CD14-positive monocyte (primary cell): ENCODE data around the gene PTPRC. TPM values are rescaled to one million over a fixed set of nuclear protein-coding genes. Genes with fewer than 3 reads are reported as not detected.
A peak's percentile ranks its signal among the peaks of the same experiment; 100 is the strongest.

ENCODE experiments used
- DNase-seq, 3 donors: peaks; one replicate each; pipeline ENCODE4 v3.0.0-alpha.2; 2011 to 2022
- H2AFZ ChIP-seq: 2 replicates; pipeline ENCODE4 v1.6.0; 2012; ENCODE audit warnings: mild to moderate bottlenecking, low read depth, low read length, inconsistent platforms; ENCODE audit not compliant: insufficient read depth, poor library complexity, severe bottlenecking
- H3K27ac ChIP-seq, 2 donors: 1 replicate in 1 of 2; 2 replicates in 1 of 2; pipeline ENCODE4 v1.5.1; 2012 to 2013; ENCODE audit warnings: low read length in 2 of 2, control low read depth in 1 of 2, inconsistent platforms in 1 of 2, low read depth in 1 of 2, mild to moderate bottlenecking in 1 of 2
- H3K27me3 ChIP-seq, 2 donors: one replicate each; pipeline versions ENCODE4 v1.6.0 to v1.6.1; 2011 to 2013; ENCODE audit warnings: low read length in 2 of 2; ENCODE audit not compliant: control insufficient read depth in 2 of 2, insufficient read depth in 2 of 2
- H3K36me3 ChIP-seq, 2 donors: replicated peaks in 1 of 2; 1 replicate in 1 of 2; 2 replicates in 1 of 2; pipeline versions ENCODE4 v1.5.1 to v1.6.1; 2012 to 2013; ENCODE audit warnings: low read length in 2 of 2, control low read depth in 1 of 2, inconsistent platforms in 1 of 2, mild to moderate bottlenecking in 1 of 2; ENCODE audit not compliant: insufficient read depth in 2 of 2, control insufficient read depth in 1 of 2
- H3K4me1 ChIP-seq, 2 donors: 1 replicate in 1 of 2; 2 replicates in 1 of 2; pipeline versions ENCODE4 v1.5.1 to v1.6.1; 2012 to 2013; ENCODE audit warnings: low read length in 2 of 2, control low read depth in 1 of 2, inconsistent platforms in 1 of 2, mild to moderate bottlenecking in 1 of 2, moderate library complexity in 1 of 2; ENCODE audit not compliant: insufficient read depth in 2 of 2, control insufficient read depth in 1 of 2
- H3K4me2 ChIP-seq: replicated peaks from 2 replicates; pipeline ENCODE3; 2012; ENCODE audit warnings: low read length, moderate library complexity, mild to moderate bottlenecking; ENCODE audit not compliant: poor library complexity, severe bottlenecking; ENCODE audit errors: extremely low read depth
- H3K4me3 ChIP-seq, 3 experiments: fragments of 200-600 bp in 1 of 3; sonication (generic) in 1 of 3; replicated peaks in 1 of 3; 1 replicate in 2 of 3; 2 replicates in 1 of 3; pipeline ENCODE4 v1.5.1; 2011 to 2013; ENCODE audit warnings: low read length in 3 of 3, mild to moderate bottlenecking in 3 of 3, control low read depth in 2 of 3, low read depth in 2 of 3, inconsistent platforms in 1 of 3, moderate library complexity in 1 of 3
- H3K79me2 ChIP-seq: 2 replicates; pipeline ENCODE4 v1.6.0; 2012; ENCODE audit warnings: mild to moderate bottlenecking, control low read depth, inconsistent platforms, low read length, moderate library complexity; ENCODE audit not compliant: insufficient read depth
- H3K9ac ChIP-seq: 2 replicates; pipeline ENCODE4 v1.6.0; 2017; ENCODE audit warnings: low read length, mild to moderate bottlenecking; ENCODE audit not compliant: insufficient read depth, poor library complexity, severe bottlenecking
- H3K9me3 ChIP-seq, 2 donors: replicated peaks in 1 of 2; 1 replicate in 1 of 2; 2 replicates in 1 of 2; pipeline versions ENCODE4 v1.5.1 to v1.6.1; 2012 to 2013; ENCODE audit warnings: low read length in 2 of 2, control low read depth in 1 of 2; ENCODE audit not compliant: control insufficient read depth in 1 of 2, insufficient read depth in 1 of 2
- H4K20me1 ChIP-seq: 2 replicates; pipeline ENCODE4 v1.6.0; 2012; ENCODE audit warnings: mild to moderate bottlenecking, low read length, control low read depth, moderate library complexity; ENCODE audit not compliant: insufficient read depth
- H3K27ac Mint-ChIP-seq, 7 donors: one replicate each; pipeline ENCODE4 v1.8.0; 2020; ENCODE audit warnings: mild to moderate bottlenecking in 7 of 7, mixed read lengths in 7 of 7, moderate library complexity in 6 of 7, inconsistent platforms in 2 of 7
- H3K27me3 Mint-ChIP-seq, 3 donors: one replicate each; pipeline ENCODE4 v1.8.0; 2021 to 2022; ENCODE audit warnings: low read depth in 3 of 3, mild to moderate bottlenecking in 3 of 3, mixed read lengths in 3 of 3, moderate library complexity in 3 of 3, inconsistent platforms in 1 of 3
- H3K36me3 Mint-ChIP-seq, 2 donors: one replicate each; pipeline ENCODE4 v1.8.0; 2020; ENCODE audit warnings: mixed read lengths in 2 of 2, inconsistent platforms in 1 of 2, mild to moderate bottlenecking in 1 of 2
- H3K4me1 Mint-ChIP-seq: one replicate; pipeline ENCODE4 v1.8.0; 2020; ENCODE audit warnings: mild to moderate bottlenecking, mixed read lengths
- H3K4me3 Mint-ChIP-seq, 2 donors: one replicate each; pipeline ENCODE4 v1.8.0; 2020; ENCODE audit warnings: mild to moderate bottlenecking in 2 of 2, mixed read lengths in 2 of 2, moderate library complexity in 1 of 2
- H3K9me3 Mint-ChIP-seq, 7 donors: one replicate each; pipeline ENCODE4 v1.8.0; 2020 to 2022; ENCODE audit warnings: mixed read lengths in 7 of 7, mild to moderate bottlenecking in 6 of 7, moderate library complexity in 6 of 7, inconsistent platforms in 2 of 7
- CTCF ChIP-seq: fragments of 200-600 bp; IDR thresholded peaks from one replicate; pipeline ENCODE4 v1.8.0; 2022; ENCODE audit warnings: antibody characterized with exemption, mild to moderate bottlenecking
- WGBS: methylation state at CpG from one replicate; pipeline ENCODE4 v1.1.5; 2013; ENCODE audit warnings: missing lambda C conversion rate; ENCODE audit not compliant: insufficient coverage; 5-methylcytosine and 5-hydroxymethylcytosine counted together
- intact Hi-C, 2 donors: fragments of 100-400 bp; cut with micrococcal nuclease; formaldehyde crosslinking; loops; one replicate each; pipeline versions ENCODE4 v1.15.0 to v1.15.1; 2023
- polyA plus RNA-seq, 3 donors: library from polyadenylated mRNA; depleted of rRNA in 1 of 3; unstranded in 2 of 3; stranded (reverse) in 1 of 3; fragments of 300-500 nt in 2 of 3; fragments of >200 nt in 1 of 3; fragmentation: Illumina TruSeq in 2 of 3; gene quantifications; 1 replicate in 2 of 3; 2 replicates in 1 of 3; pipeline ENCODE4 v1.2.3, GENCODE V29; 2012 to 2021

PTPRC gene
- polyA plus RNA-seq, 3 donors = 410 to 992 (median 667) TPM

- Histone ChIP-seq H3K4me3 (no peak overlapping the region), H3K27me3 (no peaks in the 10 kb centered on the region), H3K9ac (no peak overlapping the region), H4K20me1 (peaks cover 10% of the 10 kb centered on the region), H2AFZ (no peak overlapping the region), H3K27ac (no peak overlapping the region), H3K4me1 (peaks cover 26 to 48% of the 10 kb centered on the region in 2 donors), H3K9me3 (no peaks in the 10 kb centered on the region), H3K79me2 (peaks cover 55% of the 10 kb centered on the region), H3K4me2 (no peak overlapping the region), H3K36me3 (no peaks in the 10 kb centered on the region)
- Mint-ChIP-seq H3K9me3 (peaks cover 0 to 10% (median 0%) of the 10 kb centered on the region in 7 donors), H3K36me3 (peaks cover 8 to 16% of the 10 kb centered on the region in 2 donors), H3K4me1 (peaks cover 41% of the 10 kb centered on the region), H3K4me3 (no peak overlapping the region), H3K27ac (peak overlapping the region in 1 of 7 donors; percentile 32), H3K27me3 (no peaks in the 10 kb centered on the region)
- TF ChIP-seq CTCF = no peak
- DNase-seq = no peak
- no CpG with 5 or more reads among the region's 2 CpGs for WGBS
- intact Hi-C loops = no loop called here
Observed at GRCh38 chr1:198637157-198637556, 1.7 kb upstream of the PTPRC start.

DNA sequence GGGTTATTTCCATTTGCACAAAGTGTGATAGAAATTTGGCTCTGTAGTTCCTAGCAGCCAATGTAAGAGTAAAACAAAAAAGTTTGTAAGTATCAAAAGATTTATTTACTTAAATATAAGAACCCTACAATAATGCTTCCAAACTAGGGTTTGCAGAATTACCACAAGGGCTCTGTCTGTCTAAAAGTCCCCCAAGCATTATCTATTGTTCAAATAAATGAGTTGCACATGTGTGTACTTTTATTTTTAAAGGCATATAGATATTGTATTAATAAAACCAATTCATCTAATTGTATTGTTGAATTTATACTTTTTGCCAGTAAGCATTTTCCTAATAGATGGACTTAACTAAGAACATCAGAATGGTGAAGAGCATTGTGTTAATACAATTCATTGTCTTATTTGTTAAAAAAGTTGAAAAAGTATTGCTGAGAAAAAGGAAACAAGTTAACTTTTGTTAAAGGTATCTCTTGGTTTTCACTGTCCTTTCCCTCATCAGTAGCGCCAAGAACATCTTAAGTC, 863 bp upstream of the PTPRC start:
- H3K9ac ChIP-seq = peak overlapping the region; percentile 86
- H3K79me2 ChIP-seq = peaks cover 63% of the 10 kb centered on the region
- no peaks in the 10 kb centered on the region for H3K27me3 ChIP-seq
- Mint-ChIP-seq H3K27me3 (no peaks in the 10 kb centered on the region), H3K9me3 (peaks cover 0 to 10% (median 0%) of the 10 kb centered on the region in 7 donors), H3K27ac (peak overlapping the region; percentile 90 to 94 (median 93)), H3K4me1 (peaks cover 48% of the 10 kb centered on the region), H3K4me3 (no peak overlapping the region), H3K36me3 (peaks cover 16 to 25% of the 10 kb centered on the region in 2 donors)
- intact Hi-C loops = no loop called here
- peaks cover 28 to 53% of the 10 kb centered on the region in 2 donors for H3K4me1 ChIP-seq
- peaks cover 18% of the 10 kb centered on the region for H4K20me1 ChIP-seq
- WGBS = no CpG with 5 or more reads among the region's 1 CpG
- H3K4me3 ChIP-seq = peak overlapping the region in 1 of 3 experiments; percentile 93
- H2AFZ ChIP-seq = peak overlapping the region; percentile 10
- H3K36me3 ChIP-seq = peaks cover 2 to 8% of the 10 kb centered on the region in 2 donors
- peak overlapping the region; percentile 83 for H3K4me2 ChIP-seq
- H3K27ac ChIP-seq = peak overlapping the region in 1 of 2 donors; percentile 90
- DNase-seq = no peak
- TF ChIP-seq CTCF = no peak
- H3K9me3 ChIP-seq = no peaks in the 10 kb centered on the region
